MM.1S (cell line): ENCODE measurements around the gene GNG13.
"Not testable (repeated sequence)": the region's sequence is repeated elsewhere in the genome, so short reads cannot be mapped to it uniquely, and the experiment has no call there.

Experiments used
- DNase-seq: peaks from one replicate; pipeline ENCODE4 v3.0.0-alpha.2; 2015
- H2AFZ ChIP-seq: fragments of 300-600 bp; sonication (generic); 2 replicates; pipeline ENCODE4 v1.6.0; 2016; ENCODE audit warnings: antibody characterized with exemption, low read length
- H3F3A ChIP-seq: fragments of 300-600 bp; sonication (generic); 2 replicates; pipeline ENCODE4 v1.6.1; 2016; ENCODE audit warnings: mild to moderate bottlenecking, antibody characterized with exemption, low read length, moderate library complexity, mixed read lengths; ENCODE audit not compliant: insufficient read depth
- H3K27ac ChIP-seq: fragments of 300-600 bp; sonication (generic); 2 replicates; pipeline ENCODE4 v1.5.1; 2016; ENCODE audit warnings: mild to moderate bottlenecking, low read length
- H3K27me3 ChIP-seq: fragments of 300-600 bp; sonication (generic); replicated peaks from 2 replicates; pipeline ENCODE4 v1.6.0; 2016; ENCODE audit warnings: low read length; ENCODE audit not compliant: insufficient read depth
- H3K36me3 ChIP-seq: fragments of 300-600 bp; sonication (generic); replicated peaks from 2 replicates; pipeline ENCODE4 v1.6.1; 2016; ENCODE audit warnings: mild to moderate bottlenecking, low read length, mixed read lengths; ENCODE audit not compliant: insufficient read depth
- H3K4me1 ChIP-seq: fragments of 300-600 bp; sonication (generic); 2 replicates; pipeline ENCODE4 v1.6.1; 2016; ENCODE audit warnings: low read length, mixed read lengths
- H3K4me2 ChIP-seq: fragments of 300-600 bp; sonication (generic); 2 replicates; pipeline ENCODE4 v1.6.0; 2016; ENCODE audit warnings: low read depth, low read length
- H3K4me3 ChIP-seq: fragments of 300-600 bp; sonication (generic); 2 replicates; pipeline ENCODE4 v1.5.1; 2016; ENCODE audit warnings: low read length, mixed read lengths
- H3K79me2 ChIP-seq: fragments of 300-600 bp; sonication (generic); 2 replicates; pipeline ENCODE4 v1.6.1; 2016; ENCODE audit warnings: mixed run types, low read length, mixed read lengths
- H3K9ac ChIP-seq: fragments of 300-600 bp; sonication (generic); 2 replicates; pipeline ENCODE4 v1.6.1; 2016; ENCODE audit warnings: low read length, mixed read lengths
- H3K9me2 ChIP-seq: fragments of 300-600 bp; sonication (generic); replicated peaks from 2 replicates; pipeline ENCODE4 v1.6.1; 2016; ENCODE audit warnings: mild to moderate bottlenecking, low read length, mixed read lengths; ENCODE audit not compliant: insufficient read depth
- H3K9me3 ChIP-seq: fragments of 300-600 bp; sonication (generic); replicated peaks from 2 replicates; pipeline ENCODE4 v1.6.1; 2016; ENCODE audit warnings: mild to moderate bottlenecking, low read length, mixed read lengths; ENCODE audit not compliant: insufficient read depth
- H4K20me1 ChIP-seq: fragments of 300-600 bp; sonication (generic); 2 replicates; pipeline ENCODE4 v1.6.1; 2016; ENCODE audit warnings: mild to moderate bottlenecking, low read length, moderate library complexity, mixed read lengths; ENCODE audit not compliant: insufficient read depth
- EZH2 ChIP-seq: fragments of 300-600 bp; sonication (generic); optimal IDR thresholded peaks from 2 replicates; pipeline ENCODE3; 2017; ENCODE audit warnings: low read depth, mild to moderate bottlenecking, antibody characterized with exemption, low read length, mixed read lengths
- EZH2phosphoT487 ChIP-seq: fragments of 300-600 bp; sonication (generic); IDR thresholded peaks from 2 replicates; pipeline ENCODE4 v1.6.1; 2018; ENCODE audit warnings: antibody characterized with exemption, low read length
- TF ChIP-seq, protein P1 (sequence below): fragments of 300-600 bp; sonication (generic); IDR thresholded peaks from 2 replicates; pipeline ENCODE4 v1.5.1; 2016; ENCODE audit warnings: antibody characterized with exemption, low read length, mixed read lengths

GNG13 gene

DNA sequence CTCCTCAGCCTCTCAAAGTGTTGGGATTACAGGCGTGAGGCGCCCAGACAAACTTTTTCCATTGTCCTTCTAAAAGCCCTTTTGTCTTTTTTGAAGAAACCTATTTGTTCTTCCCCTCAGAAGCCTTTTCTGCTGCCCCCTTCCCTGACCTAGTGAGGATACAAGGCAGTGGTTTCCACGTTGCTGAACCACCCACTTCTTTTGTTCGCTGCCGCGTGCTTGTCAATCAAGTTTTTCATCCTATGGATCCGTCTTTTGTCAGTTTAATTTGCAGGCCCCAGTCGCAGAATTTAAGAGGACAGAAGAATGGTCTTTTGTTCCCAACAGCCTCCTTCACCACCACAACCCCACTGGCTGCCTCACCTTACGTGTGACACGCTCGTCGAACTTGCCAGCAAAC lies 20.2 kb upstream of the GNG13 start:
- no peak overlapping the region for H3K9ac ChIP-seq
- TF ChIP-seq EZH2 (no peak), EZH2phosphoT487 (no peak)
- TF ChIP-seq, protein P1, sequence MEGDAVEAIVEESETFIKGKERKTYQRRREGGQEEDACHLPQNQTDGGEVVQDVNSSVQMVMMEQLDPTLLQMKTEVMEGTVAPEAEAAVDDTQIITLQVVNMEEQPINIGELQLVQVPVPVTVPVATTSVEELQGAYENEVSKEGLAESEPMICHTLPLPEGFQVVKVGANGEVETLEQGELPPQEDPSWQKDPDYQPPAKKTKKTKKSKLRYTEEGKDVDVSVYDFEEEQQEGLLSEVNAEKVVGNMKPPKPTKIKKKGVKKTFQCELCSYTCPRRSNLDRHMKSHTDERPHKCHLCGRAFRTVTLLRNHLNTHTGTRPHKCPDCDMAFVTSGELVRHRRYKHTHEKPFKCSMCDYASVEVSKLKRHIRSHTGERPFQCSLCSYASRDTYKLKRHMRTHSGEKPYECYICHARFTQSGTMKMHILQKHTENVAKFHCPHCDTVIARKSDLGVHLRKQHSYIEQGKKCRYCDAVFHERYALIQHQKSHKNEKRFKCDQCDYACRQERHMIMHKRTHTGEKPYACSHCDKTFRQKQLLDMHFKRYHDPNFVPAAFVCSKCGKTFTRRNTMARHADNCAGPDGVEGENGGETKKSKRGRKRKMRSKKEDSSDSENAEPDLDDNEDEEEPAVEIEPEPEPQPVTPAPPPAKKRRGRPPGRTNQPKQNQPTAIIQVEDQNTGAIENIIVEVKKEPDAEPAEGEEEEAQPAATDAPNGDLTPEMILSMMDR: no peak

GRCh38 chr16:820044-820408 lies 19.5 kb upstream of the GNG13 start:
- H3F3A ChIP-seq, H3K79me2 ChIP-seq, H3K9me2 ChIP-seq, H3K27ac ChIP-seq, H3K9ac ChIP-seq, H3K4me2 ChIP-seq, H2AFZ ChIP-seq, DNase-seq, H3K9me3 ChIP-seq, H3K4me3 ChIP-seq, H4K20me1 ChIP-seq, H3K4me1 ChIP-seq, H3K36me3 ChIP-seq: not testable (repeated sequence)
- H3K27me3 ChIP-seq: peaks cover 92% of the 10 kb centered on the region

More for the DNA sequence above, 20.2 kb upstream of the GNG13 start:
- no peaks in the 10 kb centered on the region for H3K79me2 ChIP-seq
- no peaks in the 10 kb centered on the region for H3K9me2 ChIP-seq
- no peaks in the 10 kb centered on the region for H4K20me1 ChIP-seq
- H3K4me2 ChIP-seq: no peak overlapping the region
- H3K9me3 ChIP-seq: no peaks in the 10 kb centered on the region
- no peak for DNase-seq
- H3K4me3 ChIP-seq: no peak overlapping the region
- H3K27me3 ChIP-seq: peaks cover 92% of the 10 kb centered on the region
- no peak overlapping the region for H2AFZ ChIP-seq
- no peak overlapping the region for H3K27ac ChIP-seq
- H3K4me1 ChIP-seq: no peaks in the 10 kb centered on the region
- no peaks in the 10 kb centered on the region for H3K36me3 ChIP-seq
- no peaks in the 10 kb centered on the region for H3F3A ChIP-seq

- Histone ChIP-seq H4K20me1 (no peaks in the 10 kb centered on the region), H3K27ac (no peak overlapping the region), H3K4me1 (no peaks in the 10 kb centered on the region), H3K4me3 (no peak overlapping the region), H3K9me2 (no peaks in the 10 kb centered on the region), H3K36me3 (no peaks in the 10 kb centered on the region), H3K79me2 (no peaks in the 10 kb centered on the region), H3K9me3 (no peaks in the 10 kb centered on the region), H3K9ac (no peak overlapping the region), H3K4me2 (no peak overlapping the region), H3F3A (no peaks in the 10 kb centered on the region), H2AFZ (no peak overlapping the region), H3K27me3 (peaks cover 92% of the 10 kb centered on the region)
- TF ChIP-seq, protein P1: no peak
- peak; percentile 69 for TF ChIP-seq EZH2
- no peak for TF ChIP-seq EZH2phosphoT487
- no peak for DNase-seq
Measured at GRCh38 chr16:819336-820043, 19.0 kb upstream of the GNG13 start.

DNA sequence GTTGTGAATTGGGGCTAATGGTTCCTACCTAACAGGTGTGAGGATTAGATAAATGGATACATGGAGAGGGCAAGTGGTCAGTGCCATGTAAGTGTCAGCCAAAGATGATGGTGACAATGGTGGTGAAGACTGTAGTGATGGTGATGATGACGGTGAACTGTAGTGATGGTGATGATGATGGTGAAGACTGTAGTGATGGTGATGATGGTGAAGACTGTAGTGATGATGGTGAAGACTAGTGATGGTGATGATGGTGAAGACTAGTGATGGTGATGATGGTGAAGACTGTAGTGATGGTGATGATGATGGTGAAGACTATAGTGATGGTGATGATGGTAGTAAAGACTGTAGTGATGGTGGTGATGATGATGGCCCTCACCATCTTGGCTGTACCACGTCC lies 18.1 kb upstream of the GNG13 start:
- TF ChIP-seq EZH2 (no peak), EZH2phosphoT487 (no peak)
- Histone ChIP-seq H3K79me2 (no peaks in the 10 kb centered on the region), H3K4me2 (no peak overlapping the region)

More for the DNA sequence above, 18.1 kb upstream of the GNG13 start:
- H3K4me1 ChIP-seq: no peaks in the 10 kb centered on the region
- DNase-seq: no peak
- no peak overlapping the region for H3K4me3 ChIP-seq
- no peak overlapping the region for H3K27ac ChIP-seq
- H3F3A ChIP-seq: no peaks in the 10 kb centered on the region
- no peaks in the 10 kb centered on the region for H4K20me1 ChIP-seq
- no peaks in the 10 kb centered on the region for H3K36me3 ChIP-seq
- H3K9me2 ChIP-seq: no peaks in the 10 kb centered on the region
- peaks cover 92% of the 10 kb centered on the region for H3K27me3 ChIP-seq
- no peak overlapping the region for H2AFZ ChIP-seq
- H3K9me3 ChIP-seq: no peaks in the 10 kb centered on the region
- H3K9ac ChIP-seq: no peak overlapping the region
